Heart left ventricle (tissue), 13 donors: ENCODE measurements around the gene ZNF337.

Experiments
- POLR2A ChIP-seq, 2 donors: fragments of 450-650 bp; IDR thresholded peaks; one replicate each; pipeline ENCODE4 v1.6.1; 2017; ENCODE audit warnings: antibody characterized with exemption in 2 of 2, mild to moderate bottlenecking in 2 of 2, moderate library complexity in 2 of 2
- TF ChIP-seq, protein P1 (sequence below), 12 donors: fragments of 200-600 bp; sonication (generic) in 4 of 12; IDR thresholded peaks; one replicate each; pipeline versions ENCODE4 v1.5.0 to v1.8.0; 2018 to 2022; ENCODE audit warnings: antibody characterized with exemption in 12 of 12, mild to moderate bottlenecking in 5 of 12
- donor health status: ischemic (EF 13 %, LVEDD 7.1; RV severe dilation, severe dysfunction).
- donor health status: DM: no; HTN: yes; CAD: no.
- donor health status: DM: no; HTN: no; CAD: no.
- donor health status: ischemic (EF 25% LVEDD 6.9; RV normal size, moderate dysfunction).
- donor health status: ischemic (EF 25% LVEDD 5.7; RV mildly dilated, moderate dysfunction).
- donor health status: ischemic (EF 35%, LVEDD 5.7; RV mildly dilated, moderate dysfunction).
- donor health status: nonischemic (EF 11% LVEDD 7.7; RV severe dilation, severe dysfunction).
- donor health status: DM: yes; HTN: yes; CAD: no.
- donor health status: PGD.
- donor health status: ischemic (EF 29% LVEDD 5.4; RV normal size, mild dysfunction).
- donor health status: nonischemic (EF 23%, LVEDD 6.1; RV moderate dilation, normal function).

DNA sequence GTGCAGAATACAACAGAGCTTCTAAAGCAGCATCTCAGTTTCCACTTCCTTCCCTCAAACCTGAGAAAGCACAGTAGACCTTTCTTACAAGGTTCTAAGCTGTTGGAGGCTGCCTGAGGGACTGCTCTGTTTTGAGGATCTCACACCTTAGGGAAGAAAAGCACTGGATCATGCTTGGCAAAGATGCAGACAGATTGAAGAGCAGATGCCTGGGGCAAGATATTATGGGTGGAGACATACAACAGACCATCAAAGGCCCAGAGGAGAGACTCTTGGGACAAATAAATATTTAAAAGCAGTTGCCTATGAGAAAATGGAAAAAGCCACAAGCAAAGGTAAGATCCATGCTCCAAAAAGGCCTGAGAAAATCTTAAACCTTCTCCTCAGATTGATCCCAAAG is 6.2 kb downstream of the ZNF337 start:
- TF ChIP-seq, protein P1, sequence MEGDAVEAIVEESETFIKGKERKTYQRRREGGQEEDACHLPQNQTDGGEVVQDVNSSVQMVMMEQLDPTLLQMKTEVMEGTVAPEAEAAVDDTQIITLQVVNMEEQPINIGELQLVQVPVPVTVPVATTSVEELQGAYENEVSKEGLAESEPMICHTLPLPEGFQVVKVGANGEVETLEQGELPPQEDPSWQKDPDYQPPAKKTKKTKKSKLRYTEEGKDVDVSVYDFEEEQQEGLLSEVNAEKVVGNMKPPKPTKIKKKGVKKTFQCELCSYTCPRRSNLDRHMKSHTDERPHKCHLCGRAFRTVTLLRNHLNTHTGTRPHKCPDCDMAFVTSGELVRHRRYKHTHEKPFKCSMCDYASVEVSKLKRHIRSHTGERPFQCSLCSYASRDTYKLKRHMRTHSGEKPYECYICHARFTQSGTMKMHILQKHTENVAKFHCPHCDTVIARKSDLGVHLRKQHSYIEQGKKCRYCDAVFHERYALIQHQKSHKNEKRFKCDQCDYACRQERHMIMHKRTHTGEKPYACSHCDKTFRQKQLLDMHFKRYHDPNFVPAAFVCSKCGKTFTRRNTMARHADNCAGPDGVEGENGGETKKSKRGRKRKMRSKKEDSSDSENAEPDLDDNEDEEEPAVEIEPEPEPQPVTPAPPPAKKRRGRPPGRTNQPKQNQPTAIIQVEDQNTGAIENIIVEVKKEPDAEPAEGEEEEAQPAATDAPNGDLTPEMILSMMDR (IDR thresholded peaks at IDR 0.05) = no peak
- no peak for TF ChIP-seq POLR2A (IDR thresholded peaks at IDR 0.05)
